ENCODE measurements around the gene WDR45B.

Gene WDR45B

DNA sequence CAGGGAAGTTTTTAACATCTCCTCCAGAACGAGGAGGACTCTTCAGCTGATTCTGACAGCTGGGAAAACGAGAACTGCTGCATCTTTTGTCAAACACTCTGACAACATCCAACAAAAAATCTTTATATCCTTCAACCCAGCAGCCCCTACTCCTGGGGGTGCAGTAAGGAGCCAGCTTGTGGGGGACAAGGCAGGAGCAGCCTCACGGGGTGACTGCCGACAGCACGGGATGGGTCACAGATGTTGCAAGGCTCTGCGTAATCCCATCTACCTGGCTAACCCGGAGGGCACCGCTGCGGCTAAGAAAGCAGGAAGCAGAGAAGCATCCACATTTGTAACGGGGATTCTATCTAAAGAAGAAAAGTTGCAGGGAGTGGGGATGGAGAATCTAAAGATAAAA, 28.6 kb downstream of the WDR45B start:
- DNase-seq = no peak

- no peak for DNase-seq
Observed at GRCh38 chr17:82619211-82619610, 29.0 kb downstream of the WDR45B start.

- DNase-seq = no peak
Observed at GRCh38 chr17:82616021-82616711, 32.1 kb downstream of the WDR45B start.

DNA sequence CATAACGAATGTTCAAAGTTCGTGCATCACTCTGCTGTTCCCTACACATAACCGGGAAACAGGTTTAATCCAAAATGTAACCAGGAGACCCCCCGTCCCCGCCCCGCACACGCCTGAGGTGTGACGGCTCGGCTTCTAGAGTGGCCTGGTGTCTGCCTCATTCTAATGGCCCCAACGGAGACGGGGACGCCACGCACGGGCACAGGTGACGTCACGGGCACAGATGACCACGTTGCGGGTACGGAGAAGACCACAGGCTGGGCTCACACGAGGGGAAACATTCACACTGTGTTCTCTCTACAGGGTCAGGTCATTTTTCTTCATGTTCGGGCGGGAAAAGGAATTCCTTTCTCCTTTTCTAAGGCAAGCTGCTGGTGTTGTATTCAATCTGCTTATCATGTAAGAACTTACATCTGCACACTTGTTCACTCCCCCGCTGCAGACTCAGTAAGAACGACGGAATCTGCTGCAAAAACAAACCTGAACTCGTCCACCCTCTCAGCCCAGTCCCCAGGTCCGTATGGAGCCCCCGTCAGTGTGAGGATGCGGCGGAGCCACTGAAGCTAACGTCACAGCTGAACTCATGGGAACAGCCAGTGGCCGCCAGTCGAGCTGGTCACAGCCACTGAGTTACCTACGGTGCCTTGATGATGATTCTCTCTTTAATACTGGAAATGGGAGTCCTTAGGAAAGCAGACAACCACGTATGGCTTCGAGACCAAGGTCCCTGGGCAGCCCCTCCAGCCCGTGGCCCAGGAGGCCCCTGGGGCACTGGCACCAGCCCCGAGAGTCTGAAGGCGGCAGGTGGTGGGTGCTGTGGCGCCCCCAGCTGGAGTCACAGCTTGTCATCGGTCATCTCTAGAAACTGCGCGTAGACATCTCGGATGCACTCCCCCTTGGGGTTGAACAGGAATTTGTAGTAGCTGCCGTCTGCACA, 32.9 kb downstream of the WDR45B start:
- no peak for DNase-seq

DNA sequence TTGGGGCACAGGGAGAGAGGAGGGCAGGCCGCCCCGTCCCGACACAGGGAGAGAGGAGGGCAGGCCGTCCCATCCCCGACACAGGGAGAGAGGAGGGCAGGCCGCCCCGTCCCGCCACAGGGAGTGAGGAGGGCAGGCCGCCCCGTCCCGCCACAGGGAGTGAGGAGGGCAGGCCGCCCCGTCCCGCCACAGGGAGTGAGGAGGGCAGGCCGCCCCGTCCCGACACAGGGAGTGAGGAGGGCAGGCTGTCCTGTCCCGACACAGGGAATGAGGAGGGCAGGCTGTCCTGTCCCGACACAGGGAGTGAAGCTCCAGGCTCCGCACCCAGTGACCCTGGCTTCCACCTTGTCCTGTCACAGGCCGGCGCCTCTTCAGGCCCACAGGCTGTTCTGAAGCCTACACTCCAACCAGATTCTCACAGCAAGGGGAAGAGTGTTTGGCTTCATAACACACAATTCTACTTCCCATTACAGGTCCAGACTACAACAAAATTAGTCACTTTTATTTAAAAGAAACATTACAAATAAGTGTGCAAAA, 34.1 kb downstream of the WDR45B start:
- DNase-seq = no peak

DNA sequence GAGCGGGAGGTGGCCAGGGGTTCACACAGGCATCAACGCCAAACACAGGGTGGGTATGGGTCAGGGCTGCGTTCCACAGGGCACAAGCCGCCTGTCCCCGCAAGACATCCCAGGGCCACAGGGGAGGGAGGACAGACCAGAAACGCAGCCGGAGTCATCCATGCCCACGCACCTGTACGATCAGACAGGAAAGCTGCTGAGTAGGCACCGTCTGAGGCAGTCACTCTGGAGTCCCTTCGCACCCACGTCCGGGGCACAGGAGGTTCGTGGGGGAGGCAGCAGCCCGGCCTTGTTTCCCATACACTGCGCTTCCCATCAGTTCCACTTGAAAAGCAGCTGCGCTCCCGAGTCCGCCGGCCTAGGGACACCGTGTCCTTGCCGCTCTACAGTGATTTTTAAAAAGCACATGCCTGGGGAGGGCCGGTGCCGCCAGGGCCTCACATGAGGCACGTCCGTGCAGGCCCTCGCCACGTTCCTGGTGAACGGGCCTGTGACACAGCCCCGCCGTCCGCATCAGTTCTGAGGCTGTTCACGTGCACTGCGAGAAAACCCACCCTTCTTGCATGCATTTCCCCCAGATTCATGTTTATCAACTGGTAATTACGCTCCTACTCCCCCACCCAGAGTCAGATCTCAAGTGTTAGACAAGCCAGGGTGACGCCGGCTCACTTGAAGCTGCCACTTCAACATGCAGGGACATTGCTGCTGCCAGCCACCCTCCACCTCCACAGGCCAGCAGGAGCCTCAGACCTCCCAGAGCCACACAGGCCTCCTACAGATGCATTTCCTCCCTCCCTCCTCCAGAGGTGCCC, 34.8 kb downstream of the WDR45B start:
- DNase-seq = no peak

DNA sequence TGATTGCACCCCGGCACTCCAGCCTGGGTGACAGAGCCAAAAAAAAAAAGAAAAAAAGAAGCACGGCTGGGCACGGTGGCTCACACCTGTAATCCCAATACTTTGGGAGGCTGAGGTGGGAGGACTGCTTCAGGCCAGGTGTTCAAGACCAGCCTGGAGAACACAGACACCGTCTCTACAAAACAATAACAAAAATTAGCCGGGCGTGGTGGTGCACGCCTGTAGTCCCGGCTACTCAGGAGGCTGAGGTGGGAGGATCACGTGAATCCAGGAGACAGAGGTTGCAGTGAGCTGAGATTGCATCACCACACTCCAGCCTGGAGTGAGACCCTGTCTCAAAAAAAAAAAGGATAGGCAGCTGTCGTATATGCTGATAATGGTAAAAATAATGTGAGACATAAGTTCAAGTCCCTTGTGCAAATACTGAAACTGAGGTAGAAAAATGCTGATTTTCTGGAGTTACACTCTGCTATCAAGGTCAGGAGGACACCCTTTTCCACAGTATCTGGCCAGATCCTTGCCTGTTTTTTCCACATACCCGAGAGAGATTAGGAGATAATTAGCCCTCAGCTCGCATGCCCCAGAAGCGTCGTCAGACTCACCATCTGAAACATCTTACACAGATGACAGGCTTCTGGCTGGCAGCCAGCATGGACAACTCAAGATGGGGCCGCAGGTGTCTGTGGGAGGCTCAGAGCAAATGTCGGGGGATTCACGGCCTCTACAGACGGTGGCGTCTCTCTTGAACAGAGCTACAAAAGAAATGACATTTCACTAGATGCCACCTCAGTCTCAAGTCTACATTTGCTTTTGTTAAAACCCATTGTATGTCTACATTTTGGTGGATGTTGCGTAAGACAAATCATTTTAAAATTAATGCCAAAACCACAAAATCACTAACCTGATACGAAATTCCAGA, 36.8 kb downstream of the WDR45B start:
- no peak for DNase-seq

DNA sequence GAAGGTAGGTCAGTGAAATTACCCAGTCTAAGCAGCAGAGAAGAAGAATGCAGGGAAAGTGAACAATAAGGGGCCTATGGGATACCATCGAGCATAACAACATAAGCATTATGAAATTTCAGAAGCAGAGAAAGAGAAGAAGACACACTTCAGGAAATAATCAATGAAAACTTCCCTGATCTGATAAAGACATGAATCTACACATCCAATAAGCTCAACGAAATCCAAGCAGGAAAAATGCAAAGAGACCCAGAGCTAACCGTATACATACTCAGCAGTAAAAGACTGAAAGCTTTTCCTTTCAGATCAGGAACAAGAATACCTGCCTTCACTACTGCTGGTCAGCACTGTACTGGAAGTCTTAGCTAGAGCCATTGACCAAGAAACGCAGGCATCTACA, 38.6 kb downstream of the WDR45B start:
- no peak for DNase-seq

DNA sequence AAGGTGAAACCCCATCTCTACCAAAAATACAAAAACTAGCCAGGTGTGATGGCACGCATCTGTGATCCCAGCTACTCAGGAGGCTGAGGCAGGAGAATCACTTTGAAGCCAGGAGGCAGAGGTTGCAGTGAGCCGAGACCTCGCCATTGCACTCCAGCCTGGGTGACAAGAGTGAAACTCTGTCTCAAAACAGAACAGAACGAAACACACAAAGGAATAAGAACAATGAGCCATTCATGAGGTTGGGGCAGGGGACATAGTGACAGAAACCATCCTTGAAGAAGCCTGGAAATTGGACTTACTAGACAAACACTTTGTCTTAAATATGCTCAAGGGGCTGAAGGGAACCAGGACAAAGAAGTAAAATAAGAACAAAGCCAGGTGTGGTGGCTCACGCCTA, 39.4 kb downstream of the WDR45B start:
- no peak for DNase-seq

DNA sequence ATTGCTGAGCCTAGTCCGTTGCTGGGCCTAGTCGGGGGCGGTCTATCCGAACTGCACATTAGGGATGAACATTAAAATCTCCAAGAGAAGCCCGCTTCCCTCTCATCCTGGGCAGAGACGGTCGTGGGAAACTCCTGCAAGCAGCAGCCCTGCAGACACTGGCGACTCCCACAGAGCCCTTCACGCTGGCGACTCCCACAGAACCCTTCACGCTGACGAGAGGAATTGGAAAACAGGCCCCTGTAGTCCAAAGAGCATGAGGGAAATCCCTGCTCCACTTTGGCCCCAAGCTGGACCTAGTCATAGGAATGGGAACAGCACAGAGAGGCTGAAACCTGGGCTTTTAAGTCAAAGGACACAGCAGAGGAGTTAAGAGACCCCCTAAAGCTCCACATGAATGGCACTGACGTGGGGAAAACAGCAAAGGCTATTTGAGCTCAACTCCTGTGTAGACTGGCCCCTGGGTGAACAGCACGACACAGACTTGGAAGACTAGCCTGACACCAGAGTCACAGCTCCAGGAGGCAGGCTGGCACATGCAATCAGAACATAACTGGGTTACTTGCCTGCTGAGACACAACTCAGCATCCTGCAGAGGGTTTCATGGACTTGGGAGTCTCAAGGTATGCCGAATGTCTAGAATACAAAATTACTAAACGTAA, 42.2 kb downstream of the WDR45B start:
- no peak for DNase-seq

- no peak for DNase-seq
Observed at GRCh38 chr17:82604532-82604931, 43.7 kb downstream of the WDR45B start.

DNA sequence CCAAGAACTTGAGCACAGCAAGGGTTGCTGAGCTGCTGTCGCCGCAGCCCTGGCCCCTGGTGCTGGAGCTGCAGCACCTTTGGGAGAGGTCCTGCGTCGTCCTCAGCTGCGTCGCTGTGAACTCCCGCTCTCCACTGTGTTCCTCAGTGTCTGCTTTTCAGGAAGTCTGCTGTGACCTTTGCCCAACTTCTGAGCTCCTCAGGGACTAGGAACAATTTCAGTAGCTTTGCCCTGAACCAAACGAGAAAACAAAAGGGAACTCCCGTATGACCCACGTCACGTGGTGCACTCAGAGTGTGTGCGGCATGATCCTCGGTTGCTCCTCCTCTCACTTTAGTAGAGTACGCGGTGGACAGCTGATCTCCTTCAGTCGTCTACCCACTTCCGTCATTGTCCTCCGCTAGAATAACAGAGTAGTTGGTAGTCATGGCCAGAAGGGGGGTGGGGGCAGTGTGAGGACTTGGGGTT, 44.2 kb downstream of the WDR45B start:
- DNase-seq = no peak

DNA sequence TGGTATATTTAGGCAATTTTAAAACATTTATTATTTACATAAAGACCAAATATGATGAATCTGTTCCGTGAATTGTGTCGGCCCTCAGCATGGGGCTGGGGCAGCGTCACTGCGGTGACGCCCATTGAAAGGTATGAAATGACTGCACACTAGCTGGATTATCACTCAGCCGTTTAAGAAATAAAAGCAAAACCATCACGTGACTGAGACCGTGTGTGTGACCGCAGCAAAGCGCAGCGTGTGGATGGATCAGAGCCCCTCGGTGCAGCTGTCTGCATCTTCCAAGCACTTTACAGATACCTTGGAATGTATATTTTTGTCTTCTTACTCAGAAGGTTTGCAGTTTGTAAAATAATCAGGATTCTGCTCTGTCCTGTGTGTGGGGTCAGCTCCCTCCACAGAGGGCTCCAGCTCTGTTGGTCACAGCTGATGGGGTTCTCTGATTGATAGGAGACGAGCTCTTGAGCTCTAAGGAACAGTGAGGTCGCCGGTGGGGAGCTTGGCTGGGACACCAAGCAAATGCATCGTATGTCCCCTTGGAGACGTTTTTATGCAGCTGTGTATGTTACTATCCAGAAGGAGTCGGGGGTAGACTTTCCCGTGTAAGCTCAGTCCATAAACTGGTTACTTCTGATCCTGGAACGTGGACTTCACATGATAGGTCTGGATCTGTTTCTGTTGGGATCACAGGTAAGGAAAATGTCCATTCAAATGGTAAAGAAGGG, 45.1 kb downstream of the WDR45B start:
- DNase-seq = no peak

GRCh38 chr17:82602487-82602886, 45.8 kb downstream of the WDR45B start:
- no peak for DNase-seq

DNA sequence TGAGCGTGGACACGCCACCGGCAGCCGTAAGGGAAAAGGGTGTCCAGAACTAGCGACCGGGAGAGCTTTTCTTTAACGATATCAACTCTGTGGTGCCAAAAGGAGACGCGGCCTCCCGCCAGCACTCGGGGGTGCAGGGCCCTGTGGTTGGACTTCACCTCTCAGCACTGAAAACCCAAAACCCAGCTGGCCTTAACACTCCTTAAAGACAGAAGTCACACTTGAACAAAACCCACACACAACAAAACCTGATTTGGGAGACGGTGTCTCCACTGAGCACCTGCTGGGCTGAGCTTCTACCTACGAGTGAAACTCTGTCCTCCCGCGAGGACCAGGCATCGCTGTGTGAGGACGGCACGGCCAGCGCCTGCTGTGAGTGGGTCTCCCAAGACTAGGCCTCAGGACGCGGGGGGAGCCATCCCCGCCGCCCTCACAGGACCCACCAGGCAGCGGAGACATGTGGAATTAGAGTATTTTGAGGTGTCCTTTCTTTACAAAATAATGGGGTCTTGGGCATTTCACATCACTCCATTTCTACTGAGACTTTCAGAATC, 46.7 kb downstream of the WDR45B start:
- DNase-seq = no peak

- DNase-seq = no peak
Observed at GRCh38 chr17:82600731-82601446, 47.4 kb downstream of the WDR45B start.

GRCh38 chr17:82599674-82600661, 48.3 kb downstream of the WDR45B start:
- DNase-seq = no peak

All from stimulated activated naive CD4-positive, alpha-beta T cell treated with Interleukin-2 at 50 U/mL for 16 hours (primary cell).